Stimulated activated CD8-positive, alpha-beta memory T cell treated with anti-CD3 and anti-CD28 coated beads, Interleukin-15, amount 100 ng/mL, for 48 hours (primary cell): ENCODE results near the gene CENPH.
"Not testable (repeated sequence)": the region's sequence is repeated elsewhere in the genome, so short reads cannot be mapped to it uniquely, and the experiment has no call there.

Experiments
- DNase-seq, 2 donors: peaks; one replicate each; pipeline ENCODE4 v3.0.0-alpha.2; 2020; ENCODE audit warnings: low read depth in 2 of 2

CENPH gene

DNA sequence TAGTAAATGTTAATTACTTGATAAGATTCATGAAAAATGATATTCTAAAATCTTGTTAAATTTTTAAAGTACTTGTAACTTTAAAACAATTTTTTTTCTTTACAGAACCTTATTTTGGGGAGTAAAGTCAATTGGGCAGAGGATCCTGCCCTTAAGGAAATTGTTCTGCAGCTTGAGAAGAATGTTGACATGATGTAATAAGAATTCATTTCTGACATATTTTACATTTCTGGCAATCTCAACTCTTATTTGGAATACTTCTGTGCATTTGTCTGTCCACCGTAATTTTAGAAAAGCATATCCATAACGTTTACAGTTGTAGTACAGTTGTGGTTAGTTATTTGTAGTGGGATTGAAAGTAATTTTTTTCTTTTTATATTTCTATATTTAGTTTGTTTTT lies 20.2 kb downstream of the CENPH start:
- DNase-seq: no peak

GRCh38 chr5:69211200-69211599 lies 21.8 kb downstream of the CENPH start:
- no peak for DNase-seq

DNA sequence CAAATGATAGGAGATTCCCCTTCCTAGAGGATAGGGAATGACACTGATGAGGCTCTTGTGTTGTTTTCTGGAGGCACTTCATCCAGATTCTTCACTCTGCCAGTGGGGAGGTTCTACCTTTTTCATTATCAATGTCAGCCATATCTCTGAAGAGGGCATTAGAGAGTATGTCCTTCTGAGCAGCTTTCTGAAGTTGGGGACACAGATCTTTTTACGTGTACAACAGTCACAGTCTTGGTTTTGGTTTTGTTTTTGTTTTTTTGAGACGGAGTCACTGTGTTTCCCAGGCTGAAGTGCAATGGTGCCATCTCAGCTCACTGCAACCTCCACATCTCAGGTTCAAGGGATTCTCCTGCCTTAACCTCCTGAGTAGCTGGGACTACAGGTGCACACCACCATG lies 22.6 kb downstream of the CENPH start:
- DNase-seq: no peak

DNA sequence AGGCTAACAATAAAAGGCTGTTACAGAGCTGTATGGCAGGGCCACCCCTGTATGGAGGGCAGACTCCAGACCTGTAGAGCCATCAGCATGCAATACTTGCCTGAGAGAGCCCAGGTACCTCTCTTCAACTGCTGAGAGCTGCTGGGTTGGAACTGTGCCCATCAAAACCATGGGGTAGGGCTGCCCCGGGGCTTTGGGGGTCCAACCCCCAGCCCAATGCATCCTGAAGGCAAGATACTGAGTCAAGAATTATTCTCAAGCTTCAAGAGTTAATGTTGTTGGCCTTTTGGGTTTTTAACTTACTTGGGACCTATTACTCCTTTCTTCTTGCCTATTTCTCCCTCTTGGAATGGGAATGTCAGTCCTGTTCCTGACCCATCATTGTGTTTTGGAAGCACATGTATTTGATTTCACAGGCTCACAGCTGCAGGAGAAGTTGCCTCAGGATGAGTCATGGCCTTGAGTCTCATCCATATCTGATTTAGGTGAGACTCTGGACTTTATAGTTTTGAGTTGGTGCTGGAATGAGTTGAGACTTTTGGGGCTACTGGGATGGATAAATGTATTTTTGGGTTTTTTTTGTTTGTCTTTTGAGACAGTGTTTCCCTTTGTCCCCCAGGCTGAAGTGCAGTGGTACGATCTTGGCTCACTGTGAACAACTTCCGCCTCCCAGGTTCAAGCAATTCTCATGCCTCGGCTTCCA lies 24.3 kb downstream of the CENPH start:
- DNase-seq: no peak

DNA sequence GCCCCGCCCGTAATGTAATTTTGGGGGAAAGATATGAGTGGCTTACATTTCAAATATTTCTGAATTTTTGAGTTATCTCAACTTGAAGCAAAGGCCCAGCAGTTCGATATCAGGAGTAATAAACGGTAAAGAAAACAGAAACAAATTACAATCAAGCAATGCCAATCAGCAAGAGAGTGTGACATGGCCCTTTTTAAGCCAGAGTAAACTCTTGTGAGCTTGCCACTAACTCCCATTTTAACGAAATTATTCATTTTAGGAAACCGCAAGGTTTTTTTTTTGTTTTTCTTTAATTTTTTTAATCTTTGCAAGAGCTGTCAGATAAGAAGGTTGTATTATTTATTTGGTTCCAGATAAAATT lies 27.7 kb downstream of the CENPH start:
- DNase-seq: no peak

DNA sequence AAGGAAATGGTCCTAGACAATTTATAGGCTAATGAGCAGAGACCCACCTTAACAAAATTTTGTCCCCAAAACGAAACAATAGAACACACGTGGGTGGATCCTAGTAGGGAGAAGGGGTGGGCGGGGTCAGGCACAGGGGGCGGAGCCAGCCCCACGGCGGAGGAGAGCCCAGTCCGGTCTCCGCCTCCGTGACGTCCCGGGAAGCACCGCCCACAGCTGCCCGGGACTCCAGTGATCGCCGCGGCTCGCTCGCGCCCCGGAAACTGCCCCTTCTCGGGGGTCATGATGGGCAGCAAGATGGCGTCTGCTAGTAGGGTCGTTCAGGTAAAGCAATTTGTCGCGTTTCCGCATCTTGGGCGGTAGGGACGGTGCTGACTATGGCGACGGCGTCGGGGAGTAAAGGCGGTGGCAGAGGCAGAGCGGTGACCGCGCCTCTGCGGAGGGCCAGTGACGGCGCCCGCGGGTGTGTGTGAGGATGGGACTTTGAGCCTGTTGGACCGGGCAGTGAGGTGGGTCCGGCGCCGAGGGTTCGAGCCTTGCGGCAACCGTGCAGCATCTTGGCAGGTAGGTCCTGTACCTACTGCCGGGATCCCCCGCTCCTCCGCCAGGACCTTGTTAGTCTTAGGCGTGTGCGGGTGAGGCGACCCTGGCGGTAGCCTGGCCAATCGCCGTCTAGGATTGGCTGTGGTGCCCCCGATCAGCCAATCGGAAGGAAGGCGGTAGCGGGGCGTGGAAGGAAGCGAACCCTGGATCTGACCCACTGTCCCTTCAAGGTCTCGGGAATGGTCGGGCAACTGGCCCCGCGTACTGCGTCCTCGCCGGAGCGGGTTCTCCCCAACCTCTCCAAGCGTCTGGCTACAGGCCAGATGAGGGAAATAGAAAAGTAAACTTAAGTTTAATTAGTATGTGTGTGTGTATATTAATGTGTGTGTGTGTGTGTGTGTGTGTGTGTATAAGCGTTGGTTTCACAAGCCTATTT lies 28.5 kb downstream of the CENPH start:
- DNase-seq: peak; percentile 93 to 94

- DNase-seq: no peak
These were observed 30.6 kb downstream of the CENPH start for GRCh38 chr5:69219939-69220338.

- not testable (repeated sequence) for DNase-seq
These were observed 31.0 kb downstream of the CENPH start for GRCh38 chr5:69220371-69220770.

- DNase-seq: not testable (repeated sequence)
These were observed 31.4 kb downstream of the CENPH start for GRCh38 chr5:69220833-69221232.

GRCh38 chr5:69224520-69224919 lies 35.1 kb downstream of the CENPH start:
- DNase-seq: no peak

- DNase-seq: no peak
These were observed 36.5 kb downstream of the CENPH start for GRCh38 chr5:69225860-69226259.

- no peak for DNase-seq
These were observed 40.8 kb downstream of the CENPH start for GRCh38 chr5:69230181-69230580.

DNA sequence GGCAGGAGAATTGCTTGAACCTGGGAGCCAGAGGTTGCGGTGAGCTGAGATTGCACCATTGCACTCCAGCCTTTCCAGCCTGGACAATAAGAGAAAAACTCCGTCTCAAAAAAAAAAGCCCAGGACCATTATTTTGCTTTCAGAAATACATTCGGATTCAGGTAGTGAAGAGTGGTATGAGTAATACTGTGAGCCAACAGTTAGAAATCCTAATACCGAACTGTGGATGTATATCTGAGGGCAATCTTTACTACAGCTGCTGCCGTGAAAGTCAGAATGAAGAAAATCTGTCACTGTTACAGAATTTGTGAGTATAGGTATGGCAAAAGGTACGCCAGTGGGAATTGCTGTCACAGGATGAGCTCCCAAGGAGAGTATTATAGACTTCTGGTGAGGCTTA lies 41.9 kb downstream of the CENPH start:
- DNase-seq: no peak

GRCh38 chr5:69231851-69232250 lies 42.5 kb downstream of the CENPH start:
- DNase-seq: no peak

DNA sequence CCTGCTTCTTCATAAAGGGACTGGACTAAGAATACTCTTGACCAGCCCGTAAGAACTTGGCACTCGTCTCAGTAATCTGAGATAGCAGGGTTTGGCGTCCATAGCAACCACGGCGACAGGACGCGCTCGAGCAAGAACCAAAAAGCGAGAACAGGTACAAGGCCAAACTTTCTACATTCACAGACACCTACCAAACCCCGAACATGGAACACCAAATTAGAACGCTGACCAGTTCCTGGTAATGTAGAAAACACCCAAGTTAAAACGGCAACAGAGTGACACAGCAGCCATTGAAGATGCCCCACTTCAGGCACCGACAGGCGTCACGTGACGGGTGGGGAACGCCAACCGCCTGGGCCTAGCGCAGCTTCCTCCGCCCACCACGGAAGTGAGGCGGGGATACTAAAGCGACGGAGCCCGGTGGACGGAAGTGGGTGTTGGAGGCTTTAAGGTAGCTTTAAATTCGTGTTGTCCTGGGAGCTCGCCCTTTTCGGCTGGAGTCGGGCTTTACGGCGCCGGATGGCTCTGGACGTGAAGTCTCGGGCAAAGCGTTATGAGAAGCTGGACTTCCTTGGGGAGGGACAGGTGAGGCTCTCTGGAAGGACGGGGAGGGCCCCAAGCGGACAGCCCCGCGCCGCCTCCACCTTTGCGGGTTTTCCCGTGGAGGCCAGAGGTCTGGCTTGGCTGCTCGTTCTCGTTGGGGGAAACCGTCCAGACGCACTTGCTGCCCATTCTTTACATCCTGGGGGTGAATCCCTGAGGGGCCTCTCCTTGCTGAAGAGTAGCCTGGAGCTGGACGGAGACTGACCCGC lies 45.3 kb downstream of the CENPH start, which contains the start of gene CDK7:
Gene CDK7 (plus strand): TSS at position 430 of the 812 bp plus-strand sequence. CDS start 90 bp downstream, at position 520.
- DNase-seq: peak; percentile 89 to 92

DNA sequence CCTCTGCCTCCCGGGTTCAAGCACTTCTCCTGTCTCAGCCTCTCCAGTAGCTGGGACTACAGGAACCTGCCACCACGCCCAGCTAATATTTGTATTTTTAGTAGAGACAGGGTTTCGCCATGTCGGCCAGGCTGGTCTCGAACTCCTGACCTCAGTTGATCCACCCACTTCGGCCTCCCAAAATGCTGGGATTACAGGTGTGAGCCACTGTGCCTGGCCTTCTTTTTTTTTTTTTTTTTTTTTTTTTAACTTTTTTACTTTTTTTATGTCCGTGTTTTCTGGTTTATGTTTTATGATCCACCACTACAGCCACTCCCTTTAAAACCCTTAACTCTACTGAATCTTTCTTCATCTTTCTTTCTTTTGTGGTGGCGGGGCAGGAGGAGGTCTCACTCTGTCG lies 47.4 kb downstream of the CENPH start:
- not testable (repeated sequence) for DNase-seq

- no peak for DNase-seq
These were observed 48.5 kb downstream of the CENPH start for GRCh38 chr5:69237877-69238276.

- no peak for DNase-seq
These were observed 49.4 kb downstream of the CENPH start for GRCh38 chr5:69238760-69239251.

GRCh38 chr5:69242215-69242927 lies 53.0 kb downstream of the CENPH start:
- DNase-seq: no peak

GRCh38 chr5:69245031-69245430 lies 55.6 kb downstream of the CENPH start:
- DNase-seq: no peak

- no peak for DNase-seq
These were observed 58.6 kb downstream of the CENPH start for GRCh38 chr5:69248019-69248418.
